NCI-H1105 (cell line): ENCODE measurements around the gene TMEM258.

ENCODE experiments used
- DNase-seq: peaks from one replicate; lab custom pipeline; 2025; lab: John Stamatoyannopoulos, UW

The TMEM258 gene

GRCh38 chr11:61775606-61776554 lies 16.5 kb downstream of the TMEM258 start:
- DNase-seq: no peak

- no peak for DNase-seq
Measured at GRCh38 chr11:61775106-61775505, 17.3 kb downstream of the TMEM258 start.

GRCh38 chr11:61774411-61774810 lies 18.0 kb downstream of the TMEM258 start:
- no peak for DNase-seq

- no peak for DNase-seq
Measured at GRCh38 chr11:61773809-61774208, 18.6 kb downstream of the TMEM258 start.

GRCh38 chr11:61773356-61773755 lies 19.0 kb downstream of the TMEM258 start:
- no peak for DNase-seq

- DNase-seq: no peak
Measured at GRCh38 chr11:61771985-61772455, 20.4 kb downstream of the TMEM258 start.

GRCh38 chr11:61771195-61771894 lies 21.1 kb downstream of the TMEM258 start:
- no peak for DNase-seq

GRCh38 chr11:61769946-61770683 lies 22.3 kb downstream of the TMEM258 start:
- DNase-seq: no peak

- DNase-seq: no peak
Measured at GRCh38 chr11:61769169-61769920, 23.1 kb downstream of the TMEM258 start.

GRCh38 chr11:61768376-61769076 lies 23.9 kb downstream of the TMEM258 start:
- DNase-seq: no peak

GRCh38 chr11:61766353-61766841 lies 26.0 kb downstream of the TMEM258 start:
- DNase-seq: no peak

- no peak for DNase-seq
Measured at GRCh38 chr11:61765550-61766253, 26.7 kb downstream of the TMEM258 start.

- no peak for DNase-seq
Measured at GRCh38 chr11:61764606-61765260, 27.7 kb downstream of the TMEM258 start.

GRCh38 chr11:61763930-61764605 lies 28.3 kb downstream of the TMEM258 start:
- DNase-seq: no peak

- no peak for DNase-seq
Measured at GRCh38 chr11:61762798-61763197, 29.6 kb downstream of the TMEM258 start.

GRCh38 chr11:61762223-61762615 lies 30.2 kb downstream of the TMEM258 start:
- no peak for DNase-seq

- DNase-seq: no peak
Measured at GRCh38 chr11:61761440-61762222, 30.8 kb downstream of the TMEM258 start.

- DNase-seq: no peak
Measured at GRCh38 chr11:61760946-61761345, 31.5 kb downstream of the TMEM258 start.
